Measurements from ENCODE around the gene PPDPF.

PPDPF gene

DNA sequence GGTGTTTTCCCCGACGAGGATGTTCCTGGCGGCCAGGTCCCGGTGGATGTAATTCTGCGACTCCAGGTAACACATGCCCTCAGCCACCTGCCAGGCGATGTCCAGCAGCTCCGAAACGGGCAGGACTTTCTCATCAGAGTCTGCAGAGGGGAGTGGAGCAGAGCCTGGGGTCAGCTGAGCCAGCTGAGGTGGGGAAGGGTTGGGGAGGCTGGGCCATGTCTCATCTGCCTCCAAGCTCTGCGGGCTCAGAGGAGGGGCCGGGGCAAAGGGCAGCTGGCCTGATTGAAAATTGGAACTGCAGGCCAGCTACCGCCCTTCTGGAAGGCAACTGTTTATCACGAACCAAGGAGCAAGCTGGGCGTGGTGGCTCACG, 10.2 kb downstream of the PPDPF start:
- no peak for DNase-seq (ENCODE audit: low read depth)
- H3K4me3 ChIP-seq (ENCODE audit: low read depth, low read length), result no peak overlapping the region
- TF ChIP-seq, protein P1, sequence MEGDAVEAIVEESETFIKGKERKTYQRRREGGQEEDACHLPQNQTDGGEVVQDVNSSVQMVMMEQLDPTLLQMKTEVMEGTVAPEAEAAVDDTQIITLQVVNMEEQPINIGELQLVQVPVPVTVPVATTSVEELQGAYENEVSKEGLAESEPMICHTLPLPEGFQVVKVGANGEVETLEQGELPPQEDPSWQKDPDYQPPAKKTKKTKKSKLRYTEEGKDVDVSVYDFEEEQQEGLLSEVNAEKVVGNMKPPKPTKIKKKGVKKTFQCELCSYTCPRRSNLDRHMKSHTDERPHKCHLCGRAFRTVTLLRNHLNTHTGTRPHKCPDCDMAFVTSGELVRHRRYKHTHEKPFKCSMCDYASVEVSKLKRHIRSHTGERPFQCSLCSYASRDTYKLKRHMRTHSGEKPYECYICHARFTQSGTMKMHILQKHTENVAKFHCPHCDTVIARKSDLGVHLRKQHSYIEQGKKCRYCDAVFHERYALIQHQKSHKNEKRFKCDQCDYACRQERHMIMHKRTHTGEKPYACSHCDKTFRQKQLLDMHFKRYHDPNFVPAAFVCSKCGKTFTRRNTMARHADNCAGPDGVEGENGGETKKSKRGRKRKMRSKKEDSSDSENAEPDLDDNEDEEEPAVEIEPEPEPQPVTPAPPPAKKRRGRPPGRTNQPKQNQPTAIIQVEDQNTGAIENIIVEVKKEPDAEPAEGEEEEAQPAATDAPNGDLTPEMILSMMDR (IDR thresholded peaks at IDR 0.05; ENCODE audit: low read depth, low read length, missing control alignments), result no peak

DNA sequence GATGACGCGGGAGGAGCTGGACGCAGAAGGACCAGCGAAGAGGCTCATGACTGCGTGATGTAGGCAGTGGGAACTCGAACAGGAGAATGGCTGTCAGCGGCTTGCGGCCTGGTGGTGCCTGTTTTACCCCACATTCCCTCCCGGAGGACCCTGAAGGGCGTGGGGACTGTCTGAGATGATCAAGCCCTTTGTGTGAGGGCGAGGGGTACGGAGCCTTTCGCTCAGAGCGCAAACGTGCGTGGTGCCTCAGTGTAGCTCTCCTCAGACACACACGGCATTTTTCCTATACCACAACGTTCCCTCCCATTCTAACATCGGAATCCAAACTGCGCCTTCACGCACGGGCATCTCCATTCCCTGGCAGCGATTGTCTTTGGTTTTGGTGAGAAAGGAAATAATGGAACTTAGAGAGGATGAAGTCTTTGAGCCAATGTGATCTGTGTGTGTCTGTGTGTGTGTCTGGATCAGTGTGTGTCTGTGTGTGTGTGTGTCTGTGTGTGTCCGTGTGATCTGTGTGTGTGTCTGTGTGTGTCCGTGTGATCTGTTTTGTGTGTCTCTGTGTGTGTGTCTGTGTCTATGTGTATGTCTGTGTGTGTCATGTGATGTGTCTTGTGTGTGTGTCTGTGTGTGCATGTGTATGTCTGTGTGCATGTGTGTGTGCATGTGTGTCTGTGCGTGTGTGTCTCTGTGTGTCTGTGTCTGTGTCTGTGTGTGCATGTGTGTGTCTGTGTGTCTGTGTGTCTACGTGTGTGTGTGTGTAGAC, 11.3 kb downstream of the PPDPF start:
- TF ChIP-seq, protein P1 (IDR thresholded peaks at IDR 0.05; ENCODE audit: low read depth, low read length, missing control alignments), result no peak
- H3K4me3 ChIP-seq (ENCODE audit: low read depth, low read length), result no peak overlapping the region
- DNase-seq (ENCODE audit: low read depth), result no peak

DNA sequence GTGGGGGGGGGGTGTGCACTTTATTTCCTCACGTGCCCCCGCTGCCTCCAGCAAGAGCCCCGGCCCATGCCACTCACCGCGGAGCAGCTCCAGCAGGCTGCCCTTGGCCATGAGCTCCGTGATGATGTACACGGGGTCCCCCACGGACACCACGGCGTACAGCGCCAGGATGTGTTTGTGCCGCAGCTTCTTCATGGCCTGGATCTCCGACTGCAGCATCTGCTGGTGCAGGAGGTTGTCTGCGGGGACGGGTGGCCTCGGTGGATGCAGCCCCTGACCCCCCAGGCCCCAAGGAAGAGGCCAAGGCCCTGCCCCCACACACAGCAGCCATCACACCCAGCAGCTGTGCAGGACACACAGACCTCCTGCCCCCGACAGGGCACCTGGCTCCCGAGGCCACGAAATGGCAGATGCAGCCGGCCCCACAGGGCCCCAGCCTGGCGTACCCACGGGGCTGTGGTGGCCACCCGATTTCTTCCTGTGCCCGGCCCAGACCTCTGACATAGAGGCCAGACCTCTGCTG, 11.9 kb downstream of the PPDPF start:
- TF ChIP-seq, protein P1 (IDR thresholded peaks at IDR 0.05; ENCODE audit: low read depth, low read length, missing control alignments), result no peak
- no peak overlapping the region for H3K4me3 ChIP-seq (ENCODE audit: low read depth, low read length)
- DNase-seq (ENCODE audit: low read depth), result no peak

DNA sequence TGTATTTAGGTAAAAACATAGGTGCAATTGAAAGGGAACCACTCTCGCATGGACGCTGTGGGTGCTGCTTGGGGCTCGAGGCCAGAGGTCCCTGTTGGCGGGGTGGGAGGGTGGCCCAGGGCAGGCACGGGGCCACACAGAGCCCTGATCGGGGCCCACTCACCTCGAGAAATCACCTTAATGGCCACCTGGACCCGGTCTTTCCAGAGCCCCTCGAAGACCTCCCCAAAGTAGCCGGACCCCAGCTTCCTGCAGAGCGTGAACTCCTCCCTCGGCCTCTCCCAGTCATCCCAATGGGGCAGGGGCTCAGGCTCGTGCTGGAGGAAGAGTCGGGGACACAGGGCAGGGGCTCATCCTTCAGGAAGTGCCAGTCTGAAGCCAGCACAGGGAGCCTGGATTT, 12.8 kb downstream of the PPDPF start:
- TF ChIP-seq, protein P1 (IDR thresholded peaks at IDR 0.05; ENCODE audit: low read depth, low read length, missing control alignments), result no peak
- no peak for DNase-seq (ENCODE audit: low read depth)
- H3K4me3 ChIP-seq (ENCODE audit: low read depth, low read length), result no peak overlapping the region

DNA sequence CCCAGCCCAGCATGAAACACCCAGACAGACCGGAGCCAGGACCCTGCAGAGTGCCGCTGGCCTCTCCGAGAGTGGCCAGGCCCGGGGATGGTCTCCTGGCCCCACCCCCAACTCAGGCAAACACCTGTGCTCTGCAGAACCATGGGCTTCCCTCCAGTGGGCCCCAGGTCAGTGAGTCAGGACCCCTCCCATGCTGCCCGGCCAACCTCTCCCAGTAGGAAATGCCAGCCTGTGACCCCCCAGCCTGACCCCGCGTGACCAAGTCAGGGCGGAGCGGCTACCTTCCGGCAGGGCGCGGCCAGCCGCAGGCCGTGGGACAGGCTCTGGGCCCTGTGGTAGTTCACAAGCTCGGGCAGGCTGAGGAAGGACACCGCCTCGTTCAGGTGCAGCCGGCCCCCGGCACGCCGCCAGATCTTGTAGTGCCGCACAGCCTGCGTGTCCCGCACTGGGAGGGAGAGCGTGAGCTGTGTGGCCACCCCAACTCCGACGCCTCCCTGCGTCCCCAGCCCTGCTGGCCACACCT, 13.4 kb downstream of the PPDPF start:
- H3K4me3 ChIP-seq (ENCODE audit: low read depth, low read length), result no peak overlapping the region
- TF ChIP-seq, protein P1 (IDR thresholded peaks at IDR 0.05; ENCODE audit: low read depth, low read length, missing control alignments), result no peak
- no peak for DNase-seq (ENCODE audit: low read depth)

DNA sequence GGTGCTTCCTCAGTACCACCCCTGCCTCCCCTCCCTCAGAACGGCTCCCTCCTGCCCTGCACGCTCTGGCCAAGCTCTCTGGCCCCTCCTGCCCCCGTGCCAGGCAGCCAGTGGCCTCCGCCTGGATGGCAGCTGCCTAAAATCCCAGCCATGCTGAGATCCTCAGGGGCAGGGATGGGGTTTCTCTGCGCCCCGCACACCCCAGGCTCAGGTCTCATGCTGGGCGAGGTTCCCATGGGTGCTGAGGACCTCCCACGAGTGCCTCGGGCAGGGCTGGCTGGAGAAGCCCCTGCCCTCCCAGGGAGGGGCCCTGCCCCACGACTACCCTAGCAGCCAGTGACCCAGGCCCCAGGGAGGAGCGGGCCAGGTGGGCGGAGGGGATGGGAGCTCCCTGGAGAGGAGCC, 13.9 kb downstream of the PPDPF start:
- TF ChIP-seq, protein P1 (IDR thresholded peaks at IDR 0.05; ENCODE audit: low read depth, low read length, missing control alignments), result no peak
- DNase-seq (ENCODE audit: low read depth), result no peak
- H3K4me3 ChIP-seq (ENCODE audit: low read depth, low read length), result no peak overlapping the region
